ENCODE measurements around the gene ARHGEF38. TPM values are rescaled to one million over a fixed set of nuclear protein-coding genes. Genes with fewer than 3 reads are reported as not detected.

ARHGEF38 gene
- total and polyA plus RNA-seq, 11 donors, result not detected

DNA sequence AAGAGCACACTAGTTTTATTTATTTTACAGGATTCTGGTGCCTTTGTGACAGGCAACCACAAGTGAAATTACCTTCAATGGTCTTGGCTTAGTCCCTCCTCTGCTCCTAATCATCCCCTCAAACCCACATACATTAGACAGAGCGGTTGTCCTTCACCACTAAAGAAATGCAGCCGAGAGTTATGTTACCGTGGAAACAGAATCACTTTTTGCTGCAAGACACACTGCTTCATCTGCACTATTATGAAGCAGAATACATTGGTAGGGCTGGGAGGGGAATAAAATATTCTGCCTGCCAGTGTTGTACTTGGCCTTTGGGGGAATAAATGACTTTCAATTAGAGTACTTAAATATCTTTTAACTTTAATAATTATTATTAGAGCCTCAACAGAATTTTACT lies 75.2 kb downstream of the ARHGEF38 start:
- Histone ChIP-seq H3K9me3 (no peaks in the 10 kb centered on the region), H3K27me3 (no peaks in the 10 kb centered on the region), H3K36me3 (no peaks in the 10 kb centered on the region), H3K4me1 (peaks cover 0 to 32% (median 13%) of the 10 kb centered on the region in 12 donors), H3K27ac (no peak overlapping the region), H3K4me3 (no peak overlapping the region)
- ATAC-seq, result no peak
- TF ChIP-seq, protein P1, sequence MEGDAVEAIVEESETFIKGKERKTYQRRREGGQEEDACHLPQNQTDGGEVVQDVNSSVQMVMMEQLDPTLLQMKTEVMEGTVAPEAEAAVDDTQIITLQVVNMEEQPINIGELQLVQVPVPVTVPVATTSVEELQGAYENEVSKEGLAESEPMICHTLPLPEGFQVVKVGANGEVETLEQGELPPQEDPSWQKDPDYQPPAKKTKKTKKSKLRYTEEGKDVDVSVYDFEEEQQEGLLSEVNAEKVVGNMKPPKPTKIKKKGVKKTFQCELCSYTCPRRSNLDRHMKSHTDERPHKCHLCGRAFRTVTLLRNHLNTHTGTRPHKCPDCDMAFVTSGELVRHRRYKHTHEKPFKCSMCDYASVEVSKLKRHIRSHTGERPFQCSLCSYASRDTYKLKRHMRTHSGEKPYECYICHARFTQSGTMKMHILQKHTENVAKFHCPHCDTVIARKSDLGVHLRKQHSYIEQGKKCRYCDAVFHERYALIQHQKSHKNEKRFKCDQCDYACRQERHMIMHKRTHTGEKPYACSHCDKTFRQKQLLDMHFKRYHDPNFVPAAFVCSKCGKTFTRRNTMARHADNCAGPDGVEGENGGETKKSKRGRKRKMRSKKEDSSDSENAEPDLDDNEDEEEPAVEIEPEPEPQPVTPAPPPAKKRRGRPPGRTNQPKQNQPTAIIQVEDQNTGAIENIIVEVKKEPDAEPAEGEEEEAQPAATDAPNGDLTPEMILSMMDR (IDR thresholded peaks at IDR 0.05), result no peak
- no peak for TF ChIP-seq POLR2A (IDR thresholded peaks at IDR 0.05)
- WGBS, 4 donors, result 75 to 83% (median 79%) methylated on average over 3 of the region's 3 CpGs
- no peak for DNase-seq
- intact Hi-C loops (cut with DNase I), result no loop called here

GRCh38 chr4:105630670-105631655 lies 78.5 kb downstream of the ARHGEF38 start:
- ATAC-seq (peak in 1 of 4 donors; percentile 26), DNase-seq (no peak)
- Histone ChIP-seq H3K4me1 (peaks cover 0 to 40% (median 22%) of the 10 kb centered on the region in 12 donors), H3K4me3 (no peak overlapping the region), H3K27ac (peak overlapping the region in 7 of 12 donors; percentile 1 to 59 (median 28)), H3K9me3 (no peaks in the 10 kb centered on the region), H3K27me3 (no peaks in the 10 kb centered on the region), H3K36me3 (no peaks in the 10 kb centered on the region)
- TF ChIP-seq POLR2A (IDR thresholded peaks at IDR 0.05), result no peak
- TF ChIP-seq, protein P1 (IDR thresholded peaks at IDR 0.05), result no peak
- intact Hi-C loops (cut with DNase I), result no loop called here
- 37 to 47% (median 45%) methylated on average over 7 of the region's 7 CpGs for WGBS, 4 donors

- Histone ChIP-seq H3K27ac (peak overlapping the region in 3 of 12 donors; percentile 1 to 59 (median 9)), H3K36me3 (no peaks in the 10 kb centered on the region), H3K4me3 (no peak overlapping the region), H3K4me1 (peaks cover 0 to 40% (median 22%) of the 10 kb centered on the region in 12 donors), H3K27me3 (no peaks in the 10 kb centered on the region), H3K9me3 (no peaks in the 10 kb centered on the region)
- TF ChIP-seq, protein P1 (IDR thresholded peaks at IDR 0.05), result peak in 6 of 12 donors; percentile 12 to 50 (median 30)
- no peak for TF ChIP-seq POLR2A (IDR thresholded peaks at IDR 0.05)
- intact Hi-C loops (cut with DNase I), result no loop called here
- ATAC-seq (peak in 1 of 4 donors; percentile 40), DNase-seq (no peak)
- WGBS, 4 donors, result 66 to 92% (median 72%) methylated on average over 8 of the region's 8 CpGs
Measured at GRCh38 chr4:105631818-105632400, 79.5 kb downstream of the ARHGEF38 start.

DNA sequence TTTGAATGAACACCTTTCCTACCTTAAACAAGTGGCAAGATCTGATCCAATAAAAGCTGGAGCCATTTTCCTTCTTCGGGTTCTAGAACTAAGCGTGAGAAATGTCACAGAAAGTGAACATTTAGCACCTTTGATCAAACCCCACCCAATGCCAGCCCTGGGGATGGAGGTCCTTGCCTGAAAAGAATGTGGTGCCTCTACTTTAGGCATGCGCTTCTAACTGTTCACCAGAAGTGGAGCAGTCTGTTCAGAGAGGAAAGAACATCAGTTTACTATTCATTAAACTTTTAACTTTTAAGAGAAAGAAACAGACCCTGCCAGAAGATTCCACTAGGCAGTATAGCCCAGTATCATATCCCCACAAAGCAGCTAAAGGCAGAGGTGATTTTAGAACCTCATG lies 80.2 kb downstream of the ARHGEF38 start:
- no peak overlapping the region for H3K4me3 ChIP-seq
- no peaks in the 10 kb centered on the region for H3K9me3 ChIP-seq
- DNase-seq, result no peak
- no peaks in the 10 kb centered on the region for H3K36me3 ChIP-seq
- no peaks in the 10 kb centered on the region for H3K27me3 ChIP-seq
- no peak for ATAC-seq
- TF ChIP-seq, protein P1 (IDR thresholded peaks at IDR 0.05), result no peak
- no peak for TF ChIP-seq POLR2A (IDR thresholded peaks at IDR 0.05)
- intact Hi-C loops (cut with DNase I), result no loop called here
- H3K27ac ChIP-seq, result peak overlapping the region in 3 of 12 donors; percentile 24 to 59 (median 54)
- 79 to 94% (median 88%) methylated on average over 3 of the region's 3 CpGs for WGBS, 4 donors
- H3K4me1 ChIP-seq, result peaks cover 0 to 47% (median 24%) of the 10 kb centered on the region in 12 donors

Measured in heart left ventricle (tissue), 16 donors.